Kidney (tissue), 14 donors: ENCODE measurements around the gene NCKAP5. TPM values are rescaled to one million over a fixed set of nuclear protein-coding genes. Genes with fewer than 3 reads are reported as not detected.

Experiments used
- DNase-seq, 5 donors: peaks; one replicate each; pipeline ENCODE4 v3.0.0-alpha.2; 2013 to 2020
- FAIRE-seq: peaks from 2 replicates; lab custom pipeline; 2012; peaks lifted over from hg19 to GRCh38; lab: Jason Lieb, UNC
- H3K27ac ChIP-seq, 2 donors: one replicate each; pipeline ENCODE4 v1.7.0; 2013; ENCODE audit warnings: low read depth in 2 of 2, low read length in 2 of 2, inconsistent platforms in 1 of 2
- H3K27me3 ChIP-seq: one replicate; pipeline ENCODE4 v1.7.1; 2013; ENCODE audit warnings: low read length, inconsistent platforms; ENCODE audit not compliant: control insufficient read depth, insufficient read depth
- H3K36me3 ChIP-seq, 3 donors: one replicate each; pipeline versions ENCODE4 v1.7.0 to v1.7.1; 2013; ENCODE audit warnings: low read length in 3 of 3, control low read depth in 1 of 3, inconsistent platforms in 1 of 3; ENCODE audit not compliant: insufficient read depth in 3 of 3, control insufficient read depth in 2 of 3
- H3K4me1 ChIP-seq, 3 donors: one replicate each; pipeline versions ENCODE4 v1.7.0 to v1.7.1; 2013; ENCODE audit warnings: low read length in 3 of 3, inconsistent platforms in 1 of 3, low read depth in 1 of 3; ENCODE audit not compliant: control insufficient read depth in 2 of 3, insufficient read depth in 2 of 3
- H3K4me3 ChIP-seq, 3 donors: one replicate each; pipeline versions ENCODE4 v1.7.0 to v1.8.1; 2013; ENCODE audit warnings: low read length in 3 of 3, control low read depth in 1 of 3, inconsistent platforms in 1 of 3
- H3K9ac ChIP-seq, 3 donors: one replicate each; pipeline versions ENCODE4 v1.7.0 to v1.7.1; 2013; ENCODE audit warnings: low read length in 3 of 3, control low read depth in 1 of 3, inconsistent platforms in 1 of 3
- H3K9me3 ChIP-seq, 3 donors: one replicate each; pipeline versions ENCODE4 v1.7.0 to v1.7.1; 2013; ENCODE audit warnings: low read length in 3 of 3, control low read depth in 1 of 3, inconsistent platforms in 1 of 3; ENCODE audit not compliant: control insufficient read depth in 2 of 3, insufficient read depth in 1 of 3
- intact Hi-C: fragments of 100-400 bp; cut with DNase I; formaldehyde crosslinking; loops from one replicate; pipeline ENCODE4 v1.11.1; 2022
- polyA plus RNA-seq: library from polyadenylated mRNA; stranded (reverse); fragments of 350-450 nt; fragmentation: Illumina TruSeq; extraction: RNeasy Lipid Tissue Mini Kit (QIAGEN cat#74804); gene quantifications from one replicate; pipeline ENCODE4 v1.2.3, GENCODE V29; 2014; ENCODE audit warnings: low read depth, low replicate concordance; ENCODE audit not compliant: insufficient read depth
- total RNA-seq: library from RNA; stranded (reverse); fragmentation: NEBNext Ultra II Directional; extraction: Animal tissue kit (Norgen Biotek cat#: 25700); gene quantifications from one replicate; pipeline ENCODE4 v1.2.1, GENCODE V29; 2021
- TF ChIP-seq, protein P1 (sequence below): IDR thresholded peaks from 3 replicates; pipeline ENCODE4 v1.5.1; 2012; ENCODE audit warnings: mild to moderate bottlenecking, moderate library complexity, borderline replicate concordance; ENCODE audit not compliant: insufficient read depth; ENCODE audit errors: extremely low read depth
- donor health status: control.
- donor health status: control.
- donor health status: control.
- donor health status: control.
- donor health status: control.
- donor health status: DM: yes; HTN: yes; CAD: no.
- donor health status: Normal renal cell carcinoma (clear cell type).

Gene NCKAP5
- total and polyA plus RNA-seq, 2 donors from 2014 or later = 1.8 to 2.9 TPM

DNA sequence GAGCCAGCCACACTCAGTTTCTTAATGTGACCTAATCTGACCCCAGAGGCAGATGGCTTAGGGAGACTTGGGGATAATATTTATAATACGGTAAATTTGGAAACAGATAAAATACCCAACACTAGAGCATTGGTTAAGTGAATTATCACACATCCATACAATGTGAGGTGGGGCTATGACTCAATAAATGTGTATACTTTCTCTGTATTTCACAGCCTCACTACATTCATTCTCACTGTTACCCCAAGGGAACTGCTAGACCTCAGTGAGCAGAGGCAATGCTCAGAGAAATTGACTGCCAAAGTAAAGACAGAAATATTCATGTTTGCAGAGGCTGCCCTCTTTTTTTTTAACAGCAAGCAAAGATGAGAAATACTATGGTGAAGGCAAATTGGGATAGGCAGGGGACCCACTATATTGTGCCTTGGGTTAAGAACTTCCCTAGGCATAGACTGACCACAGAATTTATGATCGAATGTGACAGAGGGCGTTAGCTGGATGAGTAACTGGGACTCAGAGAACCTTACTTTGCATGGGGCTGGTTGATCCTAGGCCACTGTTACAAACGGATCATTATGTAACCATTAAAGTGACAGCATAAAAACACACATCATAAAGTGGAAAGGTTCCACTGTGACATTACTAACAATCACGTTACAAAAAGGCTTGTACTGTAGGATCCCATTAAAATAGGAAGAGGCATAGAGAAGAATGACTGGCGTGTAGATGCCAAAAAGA, 652.3 kb downstream of the NCKAP5 start:
- Histone ChIP-seq H3K27ac (no peak overlapping the region), H3K4me1 (no peaks in the 10 kb centered on the region), H3K36me3 (no peaks in the 10 kb centered on the region), H3K27me3 (no peaks in the 10 kb centered on the region), H3K9ac (no peak overlapping the region), H3K9me3 (no peaks in the 10 kb centered on the region), H3K4me3 (no peak overlapping the region)
- FAIRE-seq (no peak), DNase-seq (no peak)
- TF ChIP-seq, protein P1, sequence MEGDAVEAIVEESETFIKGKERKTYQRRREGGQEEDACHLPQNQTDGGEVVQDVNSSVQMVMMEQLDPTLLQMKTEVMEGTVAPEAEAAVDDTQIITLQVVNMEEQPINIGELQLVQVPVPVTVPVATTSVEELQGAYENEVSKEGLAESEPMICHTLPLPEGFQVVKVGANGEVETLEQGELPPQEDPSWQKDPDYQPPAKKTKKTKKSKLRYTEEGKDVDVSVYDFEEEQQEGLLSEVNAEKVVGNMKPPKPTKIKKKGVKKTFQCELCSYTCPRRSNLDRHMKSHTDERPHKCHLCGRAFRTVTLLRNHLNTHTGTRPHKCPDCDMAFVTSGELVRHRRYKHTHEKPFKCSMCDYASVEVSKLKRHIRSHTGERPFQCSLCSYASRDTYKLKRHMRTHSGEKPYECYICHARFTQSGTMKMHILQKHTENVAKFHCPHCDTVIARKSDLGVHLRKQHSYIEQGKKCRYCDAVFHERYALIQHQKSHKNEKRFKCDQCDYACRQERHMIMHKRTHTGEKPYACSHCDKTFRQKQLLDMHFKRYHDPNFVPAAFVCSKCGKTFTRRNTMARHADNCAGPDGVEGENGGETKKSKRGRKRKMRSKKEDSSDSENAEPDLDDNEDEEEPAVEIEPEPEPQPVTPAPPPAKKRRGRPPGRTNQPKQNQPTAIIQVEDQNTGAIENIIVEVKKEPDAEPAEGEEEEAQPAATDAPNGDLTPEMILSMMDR = no peak
- intact Hi-C loops = no loop called here

- peak in 4 of 5 donors; percentile 88 to 94 (median 92) for DNase-seq
- Histone ChIP-seq H3K4me1 (no peaks in the 10 kb centered on the region), H3K9me3 (no peaks in the 10 kb centered on the region), H3K27ac (no peak overlapping the region), H3K9ac (no peak overlapping the region), H3K36me3 (no peaks in the 10 kb centered on the region), H3K27me3 (no peaks in the 10 kb centered on the region), H3K4me3 (no peak overlapping the region)
- FAIRE-seq = no peak
- TF ChIP-seq, protein P1 = no peak
- intact Hi-C loops = no loop called here
Measured at GRCh38 chr2:132911726-132912724, 656.2 kb downstream of the NCKAP5 start.

DNA sequence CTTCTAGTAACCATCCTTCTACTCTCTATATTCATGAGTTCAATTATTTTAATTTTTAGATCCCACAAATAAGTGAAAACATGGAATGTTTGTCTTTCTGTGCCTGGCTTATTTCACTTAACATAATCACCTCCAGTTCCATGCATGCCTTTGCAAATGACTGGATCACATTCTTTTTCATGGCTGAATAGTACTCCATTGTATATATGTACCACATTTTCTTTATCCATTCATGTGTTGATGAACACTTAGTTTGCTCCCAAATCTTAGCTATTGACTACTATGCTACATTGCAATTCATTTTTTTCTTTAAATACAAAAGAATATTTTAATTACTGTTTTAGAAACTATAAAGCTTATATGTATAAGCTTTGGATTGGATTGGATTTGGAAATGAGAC, 657.8 kb downstream of the NCKAP5 start:
- Histone ChIP-seq H3K4me1 (no peaks in the 10 kb centered on the region), H3K9me3 (no peaks in the 10 kb centered on the region), H3K27ac (no peak overlapping the region), H3K9ac (no peak overlapping the region), H3K27me3 (no peaks in the 10 kb centered on the region), H3K4me3 (no peak overlapping the region), H3K36me3 (no peaks in the 10 kb centered on the region)
- TF ChIP-seq, protein P1 = no peak
- FAIRE-seq (no peak), DNase-seq (no peak)
- intact Hi-C loops = no loop called here
